K562 (cell line): ENCODE data around the gene XRCC3.

ENCODE experiments used
- MAFK ChIP-seq: IDR thresholded peaks from 2 replicates; pipeline ENCODE4 v1.6.1; 2011; ENCODE audit warnings: low read length, improper control_type of control experiment
- POLR2A ChIP-seq: fragments of 450-650 bp; conservative IDR thresholded peaks from 2 replicates; pipeline ENCODE4 v1.6.1; 2016
- SIN3A ChIP-seq, 2 experiments: fragments of 150-350 bp in 1 of 2; IDR thresholded peaks; 2 replicates each; pipeline ENCODE4 v1.6.1; 2011 to 2016; ENCODE audit warnings: borderline replicate concordance in 2 of 2, low read depth in 2 of 2, low read length in 2 of 2, mild to moderate bottlenecking in 2 of 2, moderate library complexity in 2 of 2; ENCODE audit not compliant: control insufficient read depth in 1 of 2
- TAF1 ChIP-seq: IDR thresholded peaks from 2 replicates; pipeline ENCODE4 v1.6.1; 2011; ENCODE audit warnings: mild to moderate bottlenecking, low read length, moderate library complexity; ENCODE audit not compliant: insufficient read depth, control insufficient read depth, severe bottlenecking; ENCODE audit errors: extremely low read depth
- TEAD4 ChIP-seq, 2 experiments: sonication (generic) in 1 of 2; formaldehyde crosslinking in 1 of 2; IDR thresholded peaks; 2 replicates each; pipeline versions ENCODE4 v1.6.1 to v1.8.0; 2012 to 2022; ENCODE audit warnings: borderline replicate concordance in 1 of 2, inconsistent platforms in 1 of 2, low read length in 1 of 2, mild to moderate bottlenecking in 1 of 2, missing genetic modification reagents in 1 of 2
- ZSCAN29 ChIP-seq: fragments of 450-650 bp; IDR thresholded peaks from 2 replicates; pipeline ENCODE4 v1.6.1; 2017
- TF ChIP-seq, protein P1 (sequence below): sonication (generic); formaldehyde crosslinking; IDR thresholded peaks from 2 replicates; pipeline ENCODE4 v1.9.0; 2022; ENCODE audit warnings: mild to moderate bottlenecking, missing genetic modification reagents
- TF ChIP-seq, protein P2 (sequence below): IDR thresholded peaks from 2 replicates; pipeline ENCODE4 v1.6.1; 2016; ENCODE audit warnings: missing genetic modification characterization, missing compliant biosample characterization
- TF ChIP-seq, protein P3 (sequence below), 3 experiments: IDR thresholded peaks in 2 of 3; conservative IDR thresholded peaks in 1 of 3; 2 replicates each; pipeline ENCODE4 v1.5.1; 2011 to 2012; ENCODE audit warnings: low read length in 3 of 3, mild to moderate bottlenecking in 3 of 3, control low read depth in 2 of 3, improper control_type of control experiment in 1 of 3, inconsistent platforms in 1 of 3, low read depth in 1 of 3, mixed read lengths in 1 of 3, moderate library complexity in 1 of 3; ENCODE audit not compliant: insufficient read depth in 2 of 3

DNA sequence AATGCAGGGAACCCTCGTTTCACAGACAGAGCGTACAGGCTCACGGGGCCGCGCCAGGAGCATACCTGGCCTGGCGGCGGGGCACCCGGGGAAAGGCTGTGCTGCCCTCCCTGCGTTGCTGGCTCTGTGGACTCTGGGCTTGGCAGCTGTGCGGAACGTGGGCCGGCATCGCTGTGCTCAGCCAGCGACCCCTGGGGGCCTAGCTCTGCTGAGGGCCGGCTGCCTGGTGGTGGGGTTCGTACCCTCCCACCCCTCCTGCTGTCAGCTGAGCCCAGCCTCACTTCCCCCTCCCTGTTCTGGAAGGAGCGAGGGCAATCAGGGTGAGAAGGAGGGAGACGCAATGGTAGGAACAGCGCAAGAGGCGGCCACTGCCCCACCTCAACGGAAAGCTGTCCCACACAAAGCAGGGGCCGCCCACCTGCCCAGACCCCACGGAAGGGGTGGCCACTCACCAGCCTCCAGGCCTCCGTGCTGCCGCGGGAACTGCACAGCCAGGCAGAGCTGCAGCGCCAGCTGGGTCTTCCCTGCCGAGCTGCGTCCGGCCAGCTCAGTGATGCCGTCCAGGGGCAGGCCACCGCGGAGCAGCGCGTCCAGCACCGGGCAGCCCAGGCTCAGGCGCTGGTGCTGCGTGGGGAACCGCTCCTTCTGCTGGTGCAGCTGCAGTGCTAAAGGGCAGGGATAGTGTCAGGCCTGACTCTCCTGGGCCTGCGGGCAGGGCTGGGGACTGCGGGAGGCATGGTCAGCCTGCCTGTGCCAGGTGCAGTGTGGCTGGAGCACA lies 8.5 kb downstream of the XRCC3 start:
- TF ChIP-seq TEAD4 (IDR thresholded peaks at IDR 0.05; ENCODE audit: low read length), result no peak
- no peak for TF ChIP-seq TEAD4 (CRISPR knock-in tag; IDR thresholded peaks at IDR 0.05; ENCODE audit: borderline replicate concordance)
- TF ChIP-seq, protein P1, sequence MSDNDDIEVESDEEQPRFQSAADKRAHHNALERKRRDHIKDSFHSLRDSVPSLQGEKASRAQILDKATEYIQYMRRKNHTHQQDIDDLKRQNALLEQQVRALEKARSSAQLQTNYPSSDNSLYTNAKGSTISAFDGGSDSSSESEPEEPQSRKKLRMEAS (CRISPR knock-in tag), result no peak
- TF ChIP-seq MAFK, result no peak
- TF ChIP-seq, protein P2, sequence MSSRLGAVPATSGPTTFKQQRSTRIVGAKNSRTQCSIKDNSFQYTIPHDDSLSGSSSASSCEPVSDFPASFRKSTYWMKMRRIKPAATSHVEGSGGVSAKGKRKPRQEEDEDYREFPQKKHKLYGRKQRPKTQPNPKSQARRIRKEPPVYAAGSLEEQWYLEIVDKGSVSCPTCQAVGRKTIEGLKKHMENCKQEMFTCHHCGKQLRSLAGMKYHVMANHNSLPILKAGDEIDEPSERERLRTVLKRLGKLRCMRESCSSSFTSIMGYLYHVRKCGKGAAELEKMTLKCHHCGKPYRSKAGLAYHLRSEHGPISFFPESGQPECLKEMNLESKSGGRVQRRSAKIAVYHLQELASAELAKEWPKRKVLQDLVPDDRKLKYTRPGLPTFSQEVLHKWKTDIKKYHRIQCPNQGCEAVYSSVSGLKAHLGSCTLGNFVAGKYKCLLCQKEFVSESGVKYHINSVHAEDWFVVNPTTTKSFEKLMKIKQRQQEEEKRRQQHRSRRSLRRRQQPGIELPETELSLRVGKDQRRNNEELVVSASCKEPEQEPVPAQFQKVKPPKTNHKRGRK, result no peak
- no peak for TF ChIP-seq SIN3A (IDR thresholded peaks at IDR 0.05; ENCODE audit: borderline replicate concordance in 2 of 2, control insufficient read depth in 1 of 2, low read depth in 2 of 2, low read length in 2 of 2)
- TF ChIP-seq ZSCAN29, result no peak
- no peak for TF ChIP-seq TAF1
- TF ChIP-seq, protein P3, sequence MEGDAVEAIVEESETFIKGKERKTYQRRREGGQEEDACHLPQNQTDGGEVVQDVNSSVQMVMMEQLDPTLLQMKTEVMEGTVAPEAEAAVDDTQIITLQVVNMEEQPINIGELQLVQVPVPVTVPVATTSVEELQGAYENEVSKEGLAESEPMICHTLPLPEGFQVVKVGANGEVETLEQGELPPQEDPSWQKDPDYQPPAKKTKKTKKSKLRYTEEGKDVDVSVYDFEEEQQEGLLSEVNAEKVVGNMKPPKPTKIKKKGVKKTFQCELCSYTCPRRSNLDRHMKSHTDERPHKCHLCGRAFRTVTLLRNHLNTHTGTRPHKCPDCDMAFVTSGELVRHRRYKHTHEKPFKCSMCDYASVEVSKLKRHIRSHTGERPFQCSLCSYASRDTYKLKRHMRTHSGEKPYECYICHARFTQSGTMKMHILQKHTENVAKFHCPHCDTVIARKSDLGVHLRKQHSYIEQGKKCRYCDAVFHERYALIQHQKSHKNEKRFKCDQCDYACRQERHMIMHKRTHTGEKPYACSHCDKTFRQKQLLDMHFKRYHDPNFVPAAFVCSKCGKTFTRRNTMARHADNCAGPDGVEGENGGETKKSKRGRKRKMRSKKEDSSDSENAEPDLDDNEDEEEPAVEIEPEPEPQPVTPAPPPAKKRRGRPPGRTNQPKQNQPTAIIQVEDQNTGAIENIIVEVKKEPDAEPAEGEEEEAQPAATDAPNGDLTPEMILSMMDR (IDR thresholded peaks at IDR 0.05 in 2 of 3, conservative IDR thresholded peaks at IDR 0.05 in 1 of 3; ENCODE audit: insufficient read depth in 2 of 3, low read depth in 1 of 3, low read length in 3 of 3), result no peak
- TF ChIP-seq POLR2A, result no peak
